ENCODE measurements around the gene SCP2.

Gene SCP2

GRCh38 chr1:53094533-53094919 is 167.4 kb downstream of the SCP2 start:
- FAIRE-seq (no peak), DNase-seq (ENCODE audit: low spot score) (no peak)

Data from RCC 7860 (cell line).